HepG2 (cell line): ENCODE results near the gene MGAT5. TPM values are rescaled to one million over a fixed set of nuclear protein-coding genes. Genes with fewer than 3 reads are reported as not detected.

Source experiments
- ATF5 ChIP-seq: sonication (generic); formaldehyde crosslinking; IDR thresholded peaks from 2 replicates; pipeline ENCODE4 v1.4.0; 2020; ENCODE audit warnings: mild to moderate bottlenecking, low read depth, missing genetic modification reagents
- ETV6 ChIP-seq: sonication (generic); formaldehyde crosslinking; conservative IDR thresholded peaks from 2 replicates; pipeline ENCODE4 v1.4.0; 2020; ENCODE audit warnings: missing genetic modification reagents
- FLYWCH1 ChIP-seq: sonication (generic); formaldehyde crosslinking; IDR thresholded peaks from 2 replicates; pipeline ENCODE4 v1.8.1; 2023; ENCODE audit warnings: mild to moderate bottlenecking, missing genetic modification reagents
- GLI4 ChIP-seq: sonication (generic); formaldehyde crosslinking; IDR thresholded peaks from 2 replicates; pipeline ENCODE4 v1.5.1; 2020; ENCODE audit warnings: missing genetic modification reagents, mild to moderate bottlenecking, moderate library complexity, borderline replicate concordance
- HHEX ChIP-seq: IDR thresholded peaks from 2 replicates; pipeline ENCODE4 v1.6.1; 2016; ENCODE audit warnings: control low read depth
- HNRNPUL1 ChIP-seq: fragments of 200-400 bp; formaldehyde crosslinking; IDR thresholded peaks from 2 replicates; pipeline ENCODE4 v1.6.1; 2017; ENCODE audit warnings: low read depth, mild to moderate bottlenecking, low read length, moderate library complexity
- KDM6A ChIP-seq: IDR thresholded peaks from 2 replicates; pipeline ENCODE4 v1.6.1; 2016; ENCODE audit warnings: low read depth
- KLF9 ChIP-seq: IDR thresholded peaks from 2 replicates; pipeline ENCODE4 v1.6.1; 2016; ENCODE audit warnings: low read depth
- NFATC3 ChIP-seq: sonication (generic); formaldehyde crosslinking; IDR thresholded peaks from 2 replicates; pipeline ENCODE4 v1.5.1; 2020; ENCODE audit warnings: mild to moderate bottlenecking, missing genetic modification reagents
- ONECUT2 ChIP-seq: sonication (generic); formaldehyde crosslinking; IDR thresholded peaks from 2 replicates; pipeline ENCODE4 v1.4.0; 2020; ENCODE audit warnings: missing genetic modification reagents
- PBX3 ChIP-seq: sonication (generic); formaldehyde crosslinking; IDR thresholded peaks from 2 replicates; pipeline ENCODE4 v1.8.1; 2023; ENCODE audit warnings: missing genetic modification reagents, inconsistent platforms, borderline replicate concordance
- TAF15 ChIP-seq: fragments of 200-400 bp; formaldehyde crosslinking; IDR thresholded peaks from one replicate; pipeline ENCODE4 v1.6.1; 2018; ENCODE audit warnings: mild to moderate bottlenecking, low read depth, low read length; ENCODE audit not compliant: poor library complexity, severe bottlenecking
- ZBTB44 ChIP-seq: sonication (generic); formaldehyde crosslinking; IDR thresholded peaks from 2 replicates; pipeline ENCODE4 v1.4.0; 2020; ENCODE audit warnings: missing genetic modification reagents
- ZNF10 ChIP-seq: sonication (generic); formaldehyde crosslinking; IDR thresholded peaks from 2 replicates; pipeline ENCODE4 v1.4.0; 2020; ENCODE audit warnings: mild to moderate bottlenecking, low read depth, missing genetic modification reagents, borderline replicate concordance
- ZNF138 ChIP-seq: sonication (generic); formaldehyde crosslinking; IDR thresholded peaks from 2 replicates; pipeline ENCODE4 v1.5.0; 2020; ENCODE audit warnings: mild to moderate bottlenecking, low read depth, missing genetic modification reagents
- ZNF318 ChIP-seq: sonication (generic); formaldehyde crosslinking; IDR thresholded peaks from 2 replicates; pipeline ENCODE4 v1.4.0; 2020; ENCODE audit warnings: mild to moderate bottlenecking, missing genetic modification reagents
- ZNF672 ChIP-seq: sonication (generic); formaldehyde crosslinking; IDR thresholded peaks from 2 replicates; pipeline ENCODE4 v1.8.1; 2022; ENCODE audit warnings: missing genetic modification reagents
- ZNF768 ChIP-seq: sonication (generic); formaldehyde crosslinking; IDR thresholded peaks from 2 replicates; pipeline ENCODE4 v1.4.0; 2020; ENCODE audit warnings: missing genetic modification reagents
- polyA plus RNA-seq, 8 experiments: library from polyadenylated mRNA; depleted of rRNA in 3 of 8; stranded (reverse) in 7 of 8; unstranded in 1 of 8; fragments of >200 nt; fragmentation: Illumina TruSeq in 4 of 8; extraction: Trizol in 4 of 8; gene quantifications; 2 replicates each; pipeline versions ENCODE4 v1.2.1 to v1.2.3, GENCODE V29; 2011 to 2016; ENCODE audit warnings: low read depth in 4 of 8, missing spikeins in 1 of 8, mixed read lengths in 1 of 8; ENCODE audit not compliant: insufficient read depth in 1 of 8
- total RNA-seq, 5 experiments: library from RNA; depleted of rRNA; stranded (reverse); fragments of >200 nt; fragmentation: Illumina TruSeq; extraction: Trizol; gene quantifications; 2 replicates each; pipeline ENCODE4 v1.2.3, GENCODE V29; 2016; ENCODE audit warnings: low read depth in 1 of 5

MGAT5 gene
- total and polyA plus RNA-seq, 2 of the 13 experiments (the other 11 are each of a cell fraction or from before 2014, with no cell fraction given): 33.1 to 60.2 TPM

- TF ChIP-seq HNRNPUL1 (no peak), PBX3 (CRISPR knock-in tag) (no peak), ATF5 (no peak), KLF9 (no peak), ETV6 (CRISPR knock-in tag) (no peak; the same call in 1 of the 2 replicates), ZNF672 (CRISPR knock-in tag) (no peak), ZNF318 (peak; percentile 86), HHEX (CRISPR knock-in tag) (peak; percentile 87), ZBTB44 (CRISPR knock-in tag) (no peak), ZNF138 (CRISPR knock-in tag) (no peak), ONECUT2 (CRISPR knock-in tag) (peak; percentile 84), ZNF10 (CRISPR knock-in tag) (no peak), NFATC3 (CRISPR knock-in tag) (0 out of 2 replicates have a peak, but pooled peaks have one; percentile 37), KDM6A (CRISPR knock-in tag) (0 out of 2 replicates have a peak, but pooled peaks have one; percentile 58), ZNF768 (CRISPR knock-in tag) (peak; percentile 69), TAF15 (no peak), FLYWCH1 (0 out of 2 replicates have a peak, but pooled peaks have one; percentile 8), GLI4 (CRISPR knock-in tag) (no peak)
Observed at GRCh38 chr2:134411828-134412638, 158.2 kb downstream of the MGAT5 start (continued).
